Gastroesophageal sphincter (tissue), 4 donors: ENCODE data around the gene APBA1. TPM values are rescaled to one million over a fixed set of nuclear protein-coding genes. Genes with fewer than 3 reads are reported as not detected.

Experiments
- ATAC-seq: fragments of 150-250 bp; one replicate; pipeline ENCODE4 v1.9.1; 2016; ENCODE audit warnings: mild to moderate bottlenecking, moderate library complexity
- H3K27ac ChIP-seq, 4 donors: fragments of 200-600 bp; sonication (generic) in 3 of 4; 1 replicate in 3 of 4; 2 replicates in 1 of 4; pipeline ENCODE4 v1.5.1; 2016 to 2019
- H3K27me3 ChIP-seq: fragments of 200-600 bp; sonication (generic); one replicate; pipeline ENCODE4 v1.5.1; 2019
- H3K36me3 ChIP-seq, 2 donors: fragments of 200-600 bp; sonication (generic); one replicate each; pipeline ENCODE4 v1.5.1; 2019; ENCODE audit warnings: control low read depth in 1 of 2
- H3K4me1 ChIP-seq, 3 donors: fragments of 200-600 bp; sonication (generic); 1 replicate in 2 of 3; 2 replicates in 1 of 3; pipeline ENCODE4 v1.5.1; 2016 to 2019; ENCODE audit warnings: control low read depth in 2 of 3
- H3K4me3 ChIP-seq, 2 donors: fragments of 200-600 bp; sonication (generic); one replicate each; pipeline ENCODE4 v1.5.1; 2019; ENCODE audit warnings: mild to moderate bottlenecking in 1 of 2, moderate library complexity in 1 of 2
- H3K9me3 ChIP-seq, 3 donors: fragments of 200-600 bp; sonication (generic); one replicate each; pipeline ENCODE4 v1.5.1; 2017 to 2019; ENCODE audit warnings: control low read depth in 2 of 3
- EP300 ChIP-seq: sonication (generic); formaldehyde crosslinking; IDR thresholded peaks from one replicate; pipeline ENCODE4 v1.6.1; 2017; ENCODE audit warnings: antibody characterized with exemption, mild to moderate bottlenecking
- POLR2A ChIP-seq, 2 donors: fragments of 450-650 bp; IDR thresholded peaks; one replicate each; pipeline ENCODE4 v1.6.1; 2017; ENCODE audit warnings: antibody characterized with exemption in 2 of 2, mild to moderate bottlenecking in 2 of 2, moderate library complexity in 1 of 2
- POLR2AphosphoS5 ChIP-seq: sonication (generic); formaldehyde crosslinking; IDR thresholded peaks from one replicate; pipeline ENCODE4 v1.6.1; 2017; ENCODE audit warnings: antibody characterized with exemption
- WGBS, 2 donors: methylation state at CpG; one replicate each; pipeline ENCODE4 v1.1.5; 2018; ENCODE audit warnings: low coverage in 1 of 2; 5-methylcytosine and 5-hydroxymethylcytosine counted together
- total RNA-seq, 4 donors: library from RNA; depleted of rRNA; stranded (reverse); fragments of >200 nt; gene quantifications; one replicate each; pipeline ENCODE4 v1.1.0, GENCODE V29; 2016
- TF ChIP-seq, protein P1 (sequence below), 4 experiments: fragments of 200-600 bp in 2 of 4; fragments of 450-650 bp in 2 of 4; sonication (generic) in 1 of 4; IDR thresholded peaks; one replicate each; pipeline ENCODE4 v1.5.1; 2017 to 2019; ENCODE audit warnings: antibody characterized with exemption in 4 of 4, mild to moderate bottlenecking in 2 of 4, moderate library complexity in 2 of 4

The APBA1 gene
- total RNA-seq, 4 donors from 2014 or later = 4.7 to 10.5 (median 5.8) TPM

DNA sequence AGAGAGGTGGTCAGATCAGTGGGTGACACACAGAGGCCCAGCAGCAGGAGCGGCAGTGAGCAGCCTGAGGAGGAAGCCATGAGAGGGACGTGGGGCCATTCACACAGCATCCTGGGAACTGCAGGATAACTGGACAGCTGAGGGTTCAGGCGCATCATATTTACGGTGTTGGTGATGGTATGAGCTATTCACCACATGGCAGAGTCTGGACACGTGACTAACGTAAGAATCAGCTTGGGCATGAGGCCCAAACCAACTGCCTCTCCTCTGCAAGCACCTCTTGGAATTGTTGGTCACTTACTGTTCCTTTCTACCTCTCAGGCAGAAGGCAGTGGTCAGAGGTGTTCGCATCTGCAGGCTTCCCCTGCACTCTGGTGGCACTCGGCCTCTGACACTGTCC lies 206.0 kb downstream of the APBA1 start:
- peaks cover 0 to 13% of the 10 kb centered on the region in 2 donors for H3K36me3 ChIP-seq
- H3K4me3 ChIP-seq = no peak overlapping the region
- TF ChIP-seq, protein P1, sequence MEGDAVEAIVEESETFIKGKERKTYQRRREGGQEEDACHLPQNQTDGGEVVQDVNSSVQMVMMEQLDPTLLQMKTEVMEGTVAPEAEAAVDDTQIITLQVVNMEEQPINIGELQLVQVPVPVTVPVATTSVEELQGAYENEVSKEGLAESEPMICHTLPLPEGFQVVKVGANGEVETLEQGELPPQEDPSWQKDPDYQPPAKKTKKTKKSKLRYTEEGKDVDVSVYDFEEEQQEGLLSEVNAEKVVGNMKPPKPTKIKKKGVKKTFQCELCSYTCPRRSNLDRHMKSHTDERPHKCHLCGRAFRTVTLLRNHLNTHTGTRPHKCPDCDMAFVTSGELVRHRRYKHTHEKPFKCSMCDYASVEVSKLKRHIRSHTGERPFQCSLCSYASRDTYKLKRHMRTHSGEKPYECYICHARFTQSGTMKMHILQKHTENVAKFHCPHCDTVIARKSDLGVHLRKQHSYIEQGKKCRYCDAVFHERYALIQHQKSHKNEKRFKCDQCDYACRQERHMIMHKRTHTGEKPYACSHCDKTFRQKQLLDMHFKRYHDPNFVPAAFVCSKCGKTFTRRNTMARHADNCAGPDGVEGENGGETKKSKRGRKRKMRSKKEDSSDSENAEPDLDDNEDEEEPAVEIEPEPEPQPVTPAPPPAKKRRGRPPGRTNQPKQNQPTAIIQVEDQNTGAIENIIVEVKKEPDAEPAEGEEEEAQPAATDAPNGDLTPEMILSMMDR (IDR thresholded peaks at IDR 0.05) = no peak
- TF ChIP-seq EP300 = no peak
- TF ChIP-seq POLR2A (IDR thresholded peaks at IDR 0.05) = no peak
- TF ChIP-seq POLR2AphosphoS5 = no peak
- H3K27me3 ChIP-seq = no peaks in the 10 kb centered on the region
- ATAC-seq = no peak
- H3K9me3 ChIP-seq = no peaks in the 10 kb centered on the region
- H3K4me1 ChIP-seq = peaks cover 0 to 19% (median 8%) of the 10 kb centered on the region in 3 donors
- H3K27ac ChIP-seq = peak overlapping the region in 3 of 4 donors; percentile 59 to 66 (median 61)
- WGBS, 2 donors = 65 to 78% methylated on average over 4 to 8 of the region's 8 CpGs

DNA sequence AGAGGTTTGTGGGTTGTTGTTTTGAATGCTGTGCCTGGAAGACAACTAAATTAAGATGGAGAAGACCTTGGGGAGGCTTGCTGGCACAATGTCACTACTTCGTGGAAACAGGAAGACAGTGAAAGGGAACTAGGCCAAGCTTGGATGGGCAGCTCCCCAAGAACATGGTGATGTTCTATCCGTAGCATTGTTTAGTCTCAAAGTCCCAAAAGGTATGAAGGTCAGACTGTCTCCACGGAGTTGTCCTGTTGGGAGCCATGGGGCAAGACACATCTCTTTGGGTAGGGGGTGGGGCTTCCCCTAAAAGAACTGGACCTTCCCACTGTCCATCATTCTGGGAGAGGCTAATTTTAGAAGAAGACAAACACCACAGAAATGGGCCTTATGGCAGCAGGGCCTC lies 206.7 kb downstream of the APBA1 start:
- peaks cover 0 to 19% (median 8%) of the 10 kb centered on the region in 3 donors for H3K4me1 ChIP-seq
- TF ChIP-seq POLR2A (IDR thresholded peaks at IDR 0.05) = no peak
- TF ChIP-seq EP300 = no peak
- TF ChIP-seq, protein P1 (IDR thresholded peaks at IDR 0.05) = no peak
- TF ChIP-seq POLR2AphosphoS5 = no peak
- H3K36me3 ChIP-seq = peaks cover 0 to 16% of the 10 kb centered on the region in 2 donors
- H3K4me3 ChIP-seq = no peak overlapping the region
- H3K9me3 ChIP-seq = no peaks in the 10 kb centered on the region
- ATAC-seq = peak; percentile 70
- H3K27ac ChIP-seq = peak overlapping the region in 3 of 4 donors; percentile 59 to 66 (median 61)
- H3K27me3 ChIP-seq = no peaks in the 10 kb centered on the region
- 0 to 6% methylated on average over 2 to 3 of the region's 3 CpGs for WGBS, 2 donors

DNA sequence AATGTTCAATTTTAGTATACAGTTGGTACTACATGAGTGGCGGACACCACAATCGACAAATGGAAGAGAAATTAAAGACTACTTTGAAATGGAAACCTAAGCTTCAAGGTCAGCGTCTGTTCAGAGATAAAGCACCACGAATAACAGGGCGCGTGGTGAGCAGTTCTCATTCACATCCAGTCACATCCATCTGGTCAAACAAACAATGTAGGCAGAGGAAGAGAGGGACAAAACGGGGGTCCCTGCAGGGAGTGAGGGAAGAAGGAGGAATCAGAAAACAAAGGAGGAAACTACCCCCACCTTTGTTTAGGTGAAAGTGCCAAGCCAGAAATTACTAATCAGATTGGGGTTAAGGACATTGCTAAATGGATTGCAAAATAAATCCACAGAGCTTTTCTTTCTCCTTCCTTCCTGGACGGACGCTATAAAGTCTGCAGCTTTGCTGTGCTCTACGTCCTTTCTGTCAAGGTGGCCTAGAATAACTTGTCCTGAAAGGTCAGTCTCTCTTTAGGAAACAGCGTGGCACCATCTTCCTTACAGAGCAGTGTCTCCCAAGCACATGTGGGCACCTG lies 208.6 kb downstream of the APBA1 start:
- Histone ChIP-seq H3K27ac (no peak overlapping the region), H3K4me3 (no peak overlapping the region), H3K27me3 (no peaks in the 10 kb centered on the region), H3K9me3 (no peaks in the 10 kb centered on the region), H3K4me1 (peaks cover 0 to 19% (median 8%) of the 10 kb centered on the region in 3 donors), H3K36me3 (peaks cover 0 to 16% of the 10 kb centered on the region in 2 donors)
- 52 to 71% methylated on average over 4 to 11 of the region's 11 CpGs for WGBS, 2 donors
- TF ChIP-seq, protein P1 (IDR thresholded peaks at IDR 0.05) = no peak
- TF ChIP-seq EP300 (no peak), POLR2AphosphoS5 (no peak), POLR2A (IDR thresholded peaks at IDR 0.05) (no peak)
- ATAC-seq = no peak

DNA sequence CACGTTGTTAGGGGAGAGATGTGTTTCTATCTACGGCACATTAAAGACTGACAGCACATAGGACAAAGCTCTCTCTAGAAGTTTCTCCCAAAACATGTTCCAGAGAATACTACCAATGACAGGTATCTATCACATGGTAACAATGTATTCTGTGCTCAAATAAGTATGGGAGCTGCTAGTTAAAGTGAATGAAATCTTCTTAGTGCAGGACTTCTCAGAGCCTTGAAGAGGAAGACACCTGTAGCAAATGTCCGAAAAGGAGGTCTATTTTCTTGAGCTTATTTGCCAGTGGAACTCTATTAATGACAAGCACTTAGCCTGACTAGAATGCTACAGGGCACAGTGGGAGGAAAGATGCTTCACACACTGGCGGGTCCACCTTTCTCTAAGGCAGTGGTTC lies 209.8 kb downstream of the APBA1 start:
- H3K4me1 ChIP-seq = peaks cover 0 to 19% (median 8%) of the 10 kb centered on the region in 3 donors
- WGBS, 2 donors = 92 to 97% methylated on average over 3 of the region's 4 CpGs
- H3K27me3 ChIP-seq = no peaks in the 10 kb centered on the region
- H3K4me3 ChIP-seq = no peak overlapping the region
- no peak for ATAC-seq
- H3K9me3 ChIP-seq = no peaks in the 10 kb centered on the region
- H3K27ac ChIP-seq = no peak overlapping the region
- peaks cover 0 to 11% of the 10 kb centered on the region in 2 donors for H3K36me3 ChIP-seq
- TF ChIP-seq POLR2AphosphoS5 = no peak
- TF ChIP-seq POLR2A (IDR thresholded peaks at IDR 0.05) = no peak
- TF ChIP-seq EP300 = no peak
- TF ChIP-seq, protein P1 (IDR thresholded peaks at IDR 0.05) = no peak

DNA sequence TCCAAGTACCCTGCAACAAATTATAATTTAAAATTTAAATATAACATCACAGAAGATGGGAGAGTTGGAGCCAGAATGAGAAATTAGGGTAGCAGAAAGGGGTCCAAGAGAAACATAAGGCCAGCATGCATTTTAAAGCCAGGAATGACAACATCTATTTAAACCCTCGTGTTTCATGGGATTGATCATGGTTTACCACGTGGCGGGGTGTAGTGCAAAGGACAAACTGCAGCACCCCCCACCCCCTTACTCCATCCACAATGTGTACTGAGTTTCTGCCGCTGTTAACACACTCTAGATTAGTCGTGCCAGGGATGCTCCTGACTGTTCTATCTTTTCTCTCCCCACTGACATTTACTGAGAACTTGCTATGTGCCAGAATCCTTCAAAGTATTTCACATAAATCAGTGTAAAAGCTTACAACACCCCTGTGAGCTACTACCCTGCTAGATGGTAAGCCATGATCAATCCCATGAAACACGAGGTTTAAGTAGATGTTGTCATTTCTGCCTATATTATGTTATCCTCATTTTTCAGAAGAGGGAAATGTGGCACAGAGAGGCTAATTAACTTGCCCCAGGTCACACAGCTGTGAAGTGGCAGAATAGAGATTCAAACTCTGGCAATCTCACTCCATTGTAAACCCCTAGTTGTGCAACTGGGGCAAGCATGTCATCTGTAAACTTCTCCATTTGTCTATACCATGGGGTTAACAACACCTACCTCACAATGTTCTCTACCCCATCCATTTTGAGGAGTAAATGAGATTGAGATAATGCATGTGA lies 210.9 kb downstream of the APBA1 start:
- ATAC-seq = no peak
- no peaks in the 10 kb centered on the region for H3K27me3 ChIP-seq
- H3K36me3 ChIP-seq = peaks cover 0 to 9% of the 10 kb centered on the region in 2 donors
- H3K4me1 ChIP-seq = peaks cover 0 to 17% (median 8%) of the 10 kb centered on the region in 3 donors
- no peak overlapping the region for H3K4me3 ChIP-seq
- TF ChIP-seq EP300 (no peak), POLR2A (IDR thresholded peaks at IDR 0.05) (no peak), POLR2AphosphoS5 (no peak)
- TF ChIP-seq, protein P1 (IDR thresholded peaks at IDR 0.05) = no peak
- H3K27ac ChIP-seq = no peak overlapping the region
- WGBS, 2 donors = 70 to 79% methylated on average over 4 to 6 of the region's 6 CpGs
- no peaks in the 10 kb centered on the region for H3K9me3 ChIP-seq
